Activated CD4-positive, alpha-beta T cell treated with anti-CD3 and anti-CD28 coated beads, Interleukin-2, amount 10 ng/mL, durations not matched to agents 7 days and 5 days (primary cell): ENCODE measurements around the gene PAGE4. TPM values are rescaled to one million over a fixed set of nuclear protein-coding genes. Genes with fewer than 3 reads are reported as not detected.

ENCODE experiments used
- CTCF ChIA-PET: fragments of 350-600 bp; sonication (Branson Sonifier 250); formaldehyde crosslinking; loops from one replicate; lab custom pipeline; 2021; ENCODE audit warnings: antibody characterized with exemption; lab: Charles Lee
- POLR2A ChIA-PET: fragments of 350-600 bp; sonication (Branson Sonifier 250); formaldehyde crosslinking; loops from one replicate; lab custom pipeline; 2021; ENCODE audit warnings: antibody characterized with exemption; lab: Charles Lee
- DNase-seq: peaks from one replicate; pipeline ENCODE4 v3.0.0-alpha.2; 2020
- H3K27ac Mint-ChIP-seq: one replicate; pipeline ENCODE4 v1.8.0; 2021; ENCODE audit warnings: mild to moderate bottlenecking, moderate library complexity, mixed read lengths
- H3K27me3 Mint-ChIP-seq: one replicate; pipeline ENCODE4 v1.8.0; 2021; ENCODE audit warnings: mixed read lengths
- H3K36me3 Mint-ChIP-seq: one replicate; pipeline ENCODE4 v1.8.0; 2021; ENCODE audit warnings: low read depth, mixed read lengths
- H3K4me1 Mint-ChIP-seq: one replicate; pipeline ENCODE4 v1.8.0; 2021; ENCODE audit warnings: mixed read lengths
- H3K4me3 Mint-ChIP-seq: one replicate; pipeline ENCODE4 v1.8.0; 2021; ENCODE audit warnings: mild to moderate bottlenecking, moderate library complexity, mixed read lengths
- H3K9me3 Mint-ChIP-seq: one replicate; pipeline ENCODE4 v1.8.0; 2021; ENCODE audit warnings: mixed read lengths
- total RNA-seq, 2 experiments: library from RNA; stranded (reverse); gene quantifications; one replicate each; pipeline ENCODE4 v1.2.3, GENCODE V29; 2021

The PAGE4 gene
- total RNA-seq, 2 experiments from 2014 or later: not detected

DNA sequence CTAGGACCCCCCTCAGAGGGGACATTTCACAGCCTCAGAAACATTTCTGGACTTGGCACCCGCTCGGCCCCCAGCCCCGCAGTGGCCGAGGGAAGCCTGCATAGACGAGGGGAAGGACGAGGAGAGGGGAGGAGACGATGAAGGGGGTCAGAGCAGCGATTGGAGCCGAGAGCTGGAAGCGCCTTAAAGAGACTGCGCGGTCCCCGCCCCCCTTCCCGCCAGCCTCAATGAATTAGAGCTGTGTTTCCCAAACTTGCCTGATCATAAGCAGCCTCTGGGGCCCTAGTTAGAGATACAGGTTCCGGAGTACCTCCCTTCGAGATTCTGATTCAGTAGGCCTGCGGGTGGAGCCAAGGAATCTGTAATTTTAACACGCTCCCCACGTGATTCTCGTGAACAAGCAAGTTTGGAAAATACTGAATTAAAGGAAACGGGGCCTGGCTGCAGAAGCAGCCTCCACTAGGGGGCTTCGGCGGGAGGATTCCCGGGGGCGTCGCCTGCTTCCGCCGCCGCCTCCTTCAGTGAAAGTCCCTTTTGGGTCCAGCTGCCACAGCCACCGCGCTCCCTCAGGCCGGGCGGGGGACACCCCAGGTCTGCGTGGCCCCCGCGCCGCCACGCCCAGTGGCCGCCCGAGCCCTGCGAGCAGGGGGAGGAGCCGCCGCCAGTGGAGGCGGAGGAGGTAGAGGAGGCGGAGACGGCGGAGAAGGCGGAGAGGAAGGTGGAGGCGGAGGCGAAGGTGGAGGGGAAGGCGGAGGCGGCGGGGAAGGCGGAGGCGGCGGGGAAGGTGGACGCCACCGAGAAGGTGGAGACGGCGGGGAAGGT, 49.9 kb downstream of the PAGE4 start, which contains the start of gene USP27X:
USP27X (plus strand) TSS at position 651 of the 822 bp plus-strand sequence. CDS start 824 bp downstream, outside the sequence.
- Mint-ChIP-seq H3K36me3 (no peaks in the 10 kb centered on the region), H3K9me3 (no peaks in the 10 kb centered on the region), H3K4me3 (peak within 1 kb of the TSS; percentile 78), H3K27ac (peak within 1 kb of the TSS; percentile 84), H3K27me3 (no peaks in the 10 kb centered on the region), H3K4me1 (peaks cover 21% of the 10 kb centered on the region)
- peak; percentile 83 for DNase-seq
- CTCF ChIA-PET: interaction anchor here (0.7 to 2.0 kb wide), 5 partner anchors 38 to 1382 kb away, joined by 3 to 7 read pairs (median 4); no protein-coding TSS in a partner anchor
- POLR2A ChIA-PET: no interaction called here

DNA sequence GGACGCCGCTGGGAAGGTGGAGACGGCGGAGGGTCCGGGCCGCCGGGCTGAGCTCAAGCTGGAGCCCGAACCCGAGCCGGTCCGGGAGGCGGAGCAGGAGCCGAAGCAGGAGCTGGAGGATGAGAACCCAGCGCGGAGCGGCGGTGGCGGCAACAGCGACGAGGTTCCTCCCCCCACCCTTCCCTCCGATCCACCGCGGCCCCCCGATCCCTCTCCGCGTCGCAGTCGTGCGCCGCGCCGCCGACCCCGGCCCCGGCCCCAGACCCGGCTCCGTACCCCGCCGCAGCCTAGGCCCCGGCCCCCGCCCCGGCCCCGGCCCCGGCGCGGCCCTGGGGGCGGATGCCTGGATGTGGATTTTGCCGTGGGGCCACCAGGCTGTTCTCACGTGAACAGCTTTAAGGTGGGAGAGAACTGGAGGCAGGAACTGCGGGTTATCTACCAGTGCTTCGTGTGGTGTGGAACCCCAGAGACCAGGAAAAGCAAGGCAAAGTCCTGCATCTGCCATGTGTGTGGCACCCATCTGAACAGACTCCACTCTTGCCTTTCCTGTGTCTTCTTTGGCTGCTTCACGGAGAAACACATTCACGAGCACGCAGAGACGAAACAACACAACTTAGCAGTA, 50.7 kb downstream of the PAGE4 start:
- Mint-ChIP-seq H3K36me3 (no peaks in the 10 kb centered on the region), H3K4me1 (peaks cover 24% of the 10 kb centered on the region), H3K9me3 (no peaks in the 10 kb centered on the region), H3K27me3 (no peaks in the 10 kb centered on the region), H3K27ac (peak overlapping the region; percentile 84), H3K4me3 (peak overlapping the region; percentile 78)
- ChIA-PET CTCF (interaction anchor here (0.7 to 2.0 kb wide), 3 partner anchors 37 to 1383 kb away, joined by 4 to 7 read pairs (median 5); no protein-coding TSS in a partner anchor), POLR2A (interaction anchor here (0.5 kb wide), 1 partner anchor 689 kb away, joined by 4 read pairs; no protein-coding TSS in a partner anchor)
- peak; percentile 6 for DNase-seq

DNA sequence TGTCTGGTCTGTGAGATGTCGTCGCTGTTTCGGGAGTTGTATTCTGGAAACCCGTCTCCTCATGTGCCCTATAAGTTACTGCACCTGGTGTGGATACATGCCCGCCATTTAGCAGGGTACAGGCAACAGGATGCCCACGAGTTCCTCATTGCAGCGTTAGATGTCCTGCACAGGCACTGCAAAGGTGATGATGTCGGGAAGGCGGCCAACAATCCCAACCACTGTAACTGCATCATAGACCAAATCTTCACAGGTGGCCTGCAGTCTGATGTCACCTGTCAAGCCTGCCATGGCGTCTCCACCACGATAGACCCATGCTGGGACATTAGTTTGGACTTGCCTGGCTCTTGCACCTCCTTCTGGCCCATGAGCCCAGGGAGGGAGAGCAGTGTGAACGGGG, 51.6 kb downstream of the PAGE4 start:
- H3K27ac Mint-ChIP-seq: no peak overlapping the region
- no peaks in the 10 kb centered on the region for H3K9me3 Mint-ChIP-seq
- H3K4me3 Mint-ChIP-seq: peak overlapping the region; percentile 78
- ChIA-PET POLR2A (no interaction called here), CTCF (no interaction called here)
- no peak for DNase-seq
- H3K4me1 Mint-ChIP-seq: peaks cover 24% of the 10 kb centered on the region
- H3K36me3 Mint-ChIP-seq: no peaks in the 10 kb centered on the region
- H3K27me3 Mint-ChIP-seq: no peaks in the 10 kb centered on the region

Other genes starting within 250 kb of the PAGE4 start
- gene GAGE12H, start 249.4 kb upstream of the PAGE4 start, total RNA-seq: not detected
- gene GAGE2A, start 239.8 kb upstream of the PAGE4 start, total RNA-seq: not detected
- gene GAGE1, start 230.3 kb upstream of the PAGE4 start, total RNA-seq: not detected
- not detected for gene PAGE1, start 133.3 kb upstream of the PAGE4 start, total RNA-seq
- gene USP27X, start 50.2 kb downstream of the PAGE4 start, total RNA-seq: 1 to 10 TPM; 2.1 to 2.4 TPM
- 1 to 10 TPM; 3.5 to 3.6 TPM for gene CLCN5, start 93.3 kb downstream of the PAGE4 start, total RNA-seq